GM12878 (cell line): Measurements from ENCODE around the gene FARS2. TPM values are rescaled to one million over a fixed set of nuclear protein-coding genes. Genes with fewer than 3 reads are reported as not detected.
A peak's percentile ranks its signal among the peaks of the same experiment; 100 is the strongest.

Source experiments
- BHLHE40 ChIP-seq, 2 experiments: fragments of 450-650 bp in 1 of 2; IDR thresholded peaks; 2 replicates each; pipeline ENCODE4 v1.6.1; 2011 to 2017; ENCODE audit warnings: low read depth in 2 of 2, borderline replicate concordance in 1 of 2, improper control_type of control experiment in 1 of 2, low read length in 1 of 2, mild to moderate bottlenecking in 1 of 2
- CBFB ChIP-seq: IDR thresholded peaks from 2 replicates; pipeline ENCODE4 v1.6.1; 2016; ENCODE audit warnings: antibody characterized with exemption, low read depth
- CHD4 ChIP-seq: fragments of 200-600 bp; sonication (generic); IDR thresholded peaks from 2 replicates; pipeline ENCODE4 v1.6.1; 2016; ENCODE audit warnings: mild to moderate bottlenecking
- E2F4 ChIP-seq: IDR thresholded peaks from 2 replicates; pipeline ENCODE4 v1.6.1; 2012; ENCODE audit warnings: low read depth, low read length, improper control_type of control experiment
- EED ChIP-seq: sonication (generic); IDR thresholded peaks from 2 replicates; pipeline ENCODE4 v1.6.1; 2016; ENCODE audit warnings: antibody characterized with exemption, low read depth
- EGR1 ChIP-seq, 2 experiments: IDR thresholded peaks; 1 replicate in 1 of 2; 2 replicates in 1 of 2; pipeline ENCODE4 v1.6.1; 2011 to 2012; ENCODE audit warnings: low read depth in 2 of 2, low read length in 2 of 2, borderline replicate concordance in 1 of 2, mild to moderate bottlenecking in 1 of 2, moderate library complexity in 1 of 2
- FOXM1 ChIP-seq: IDR thresholded peaks from 2 replicates; pipeline ENCODE4 v1.6.1; 2012; ENCODE audit warnings: low read depth, mild to moderate bottlenecking, inconsistent platforms, low read length, moderate library complexity
- GABPA ChIP-seq: IDR thresholded peaks from 2 replicates; pipeline ENCODE4 v1.6.1; 2014; ENCODE audit warnings: antibody characterized with exemption, low read depth, mild to moderate bottlenecking, inconsistent platforms
- HSF1 ChIP-seq: fragments of 150-350 bp; IDR thresholded peaks from 2 replicates; pipeline ENCODE4 v1.6.1; 2014; ENCODE audit warnings: mild to moderate bottlenecking, low read depth, low read length
- JUNB ChIP-seq: IDR thresholded peaks from 2 replicates; pipeline ENCODE4 v1.6.1; 2016; ENCODE audit warnings: antibody characterized with exemption, mild to moderate bottlenecking
- MEF2A ChIP-seq: IDR thresholded peaks from 2 replicates; pipeline ENCODE4 v1.6.1; 2011; ENCODE audit warnings: low read depth, mild to moderate bottlenecking, low read length, moderate library complexity; ENCODE audit not compliant: insufficient read depth
- MLLT1 ChIP-seq: fragments of 450-650 bp; IDR thresholded peaks from 2 replicates; pipeline ENCODE4 v1.6.1; 2016; ENCODE audit warnings: mild to moderate bottlenecking
- MTA2 ChIP-seq: fragments of 450-650 bp; IDR thresholded peaks from 2 replicates; pipeline ENCODE4 v1.6.1; 2016; ENCODE audit warnings: low read depth, mild to moderate bottlenecking, moderate library complexity
- MXI1 ChIP-seq: fragments of 150-350 bp; IDR thresholded peaks from 2 replicates; pipeline ENCODE4 v1.6.1; 2011; ENCODE audit warnings: low read depth, mild to moderate bottlenecking, inconsistent platforms, low read length, improper control_type of control experiment
- PML ChIP-seq: IDR thresholded peaks from 2 replicates; pipeline ENCODE4 v1.6.1; 2012; ENCODE audit warnings: low read length, inconsistent platforms
- POLR2AphosphoS5 ChIP-seq: IDR thresholded peaks from 2 replicates; pipeline ENCODE4 v1.6.1; 2011; ENCODE audit warnings: mild to moderate bottlenecking, low read length, inconsistent platforms
- RAD21 ChIP-seq: IDR thresholded peaks from 2 replicates; pipeline ENCODE4 v1.6.1; 2011; ENCODE audit warnings: mild to moderate bottlenecking, low read depth, low read length, moderate library complexity; ENCODE audit not compliant: insufficient read depth
- SMAD5 ChIP-seq: IDR thresholded peaks from 2 replicates; pipeline ENCODE4 v1.6.1; 2016; ENCODE audit warnings: antibody characterized with exemption, low read depth
- STAT3 ChIP-seq: IDR thresholded peaks from 2 replicates; pipeline ENCODE4 v1.6.1; 2011; ENCODE audit warnings: low read depth, low read length, improper control_type of control experiment
- SUPT20H ChIP-seq: IDR thresholded peaks from 2 replicates; pipeline ENCODE4 v1.6.1; 2011; ENCODE audit warnings: low read depth, mild to moderate bottlenecking, low read length, moderate library complexity, borderline replicate concordance; ENCODE audit not compliant: control insufficient read depth
- TCF3 ChIP-seq: IDR thresholded peaks from 2 replicates; pipeline ENCODE4 v1.6.1; 2012; ENCODE audit warnings: low read depth, mild to moderate bottlenecking, low read length, borderline replicate concordance; ENCODE audit not compliant: insufficient read depth
- ZBTB40 ChIP-seq: fragments of 450-650 bp; IDR thresholded peaks from 2 replicates; pipeline ENCODE4 v1.6.1; 2016; ENCODE audit warnings: mild to moderate bottlenecking, moderate library complexity, borderline replicate concordance
- ZNF217 ChIP-seq: fragments of 450-650 bp; IDR thresholded peaks from 2 replicates; pipeline ENCODE4 v1.6.1; 2017; ENCODE audit warnings: antibody characterized with exemption, mild to moderate bottlenecking
- ZNF24 ChIP-seq: fragments of 450-650 bp; IDR thresholded peaks from 2 replicates; pipeline ENCODE4 v1.6.1; 2017; ENCODE audit warnings: antibody characterized with exemption, mild to moderate bottlenecking
- ZSCAN29 ChIP-seq: fragments of 450-650 bp; IDR thresholded peaks from 2 replicates; pipeline ENCODE4 v1.6.1; 2017; ENCODE audit warnings: mild to moderate bottlenecking, moderate library complexity
- polyA plus RNA-seq, 11 experiments: library from polyadenylated mRNA; depleted of rRNA in 4 of 11; unstranded in 6 of 11; stranded (reverse) in 5 of 11; fragments of >200 nt; fragmentation: Nextera tagmentation in 4 of 11; fragmentation: Illumina TruSeq in 1 of 11; extraction: Ambion mirVana in 4 of 11; extraction: Trizol in 1 of 11; gene quantifications; 1 replicate in 1 of 11; 2 replicates in 10 of 11; pipeline versions ENCODE4 v1.2.1 to v1.2.3, GENCODE V29; 2011 to 2016; ENCODE audit warnings: inconsistent platforms in 2 of 11, missing spikeins in 2 of 11, low read depth in 1 of 11
- total RNA-seq, 4 experiments: library from RNA; depleted of rRNA in 3 of 4; stranded (reverse); fragments of >200 nt in 3 of 4; fragmentation: Illumina TruSeq in 1 of 4; extraction: Trizol in 1 of 4; gene quantifications; 2 replicates each; pipeline versions ENCODE4 v1.2.1 to v1.2.3, GENCODE V29; 2013 to 2021

FARS2 gene
- total and polyA plus RNA-seq, 10 of the 15 experiments (the other 5 are each of a cell fraction or from before 2014, with no cell fraction given): 16.8 to 46.7 (median 25.6) TPM

DNA sequence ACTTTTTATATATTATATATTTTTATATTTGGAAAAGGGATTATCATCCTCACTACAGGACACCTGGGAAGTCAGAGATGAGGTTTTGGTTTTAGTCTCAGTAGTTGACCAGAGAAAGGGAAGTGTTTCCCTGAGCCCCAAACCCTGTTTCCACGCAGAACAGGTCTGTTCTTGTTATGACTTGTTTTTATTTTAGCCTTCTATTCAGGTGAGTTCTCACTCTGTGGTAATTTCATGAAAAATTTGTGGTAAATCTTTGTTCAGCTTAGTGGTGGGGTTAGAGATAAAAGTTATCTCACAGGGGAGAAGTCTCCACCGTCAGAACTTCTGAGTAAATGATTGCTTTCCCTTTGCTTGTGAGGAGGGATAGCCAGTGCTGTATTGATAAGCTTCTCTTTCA, 224.9 kb downstream of the FARS2 start (continued):
- TF ChIP-seq TCF3 (no peak), CHD4 (no peak), ZNF24 (0 out of 2 replicates have a peak, but pooled peaks have one; percentile 49), HSF1 (no peak), FOXM1 (peak; percentile 74), ZNF217 (peak; percentile 45; the same call in 1 of the 2 replicates), E2F4 (no peak), ZBTB40 (no peak), MLLT1 (no peak), BHLHE40 (IDR thresholded peaks at IDR 0.05; ENCODE audit: borderline replicate concordance in 1 of 2, low read depth in 2 of 2, low read length in 1 of 2) (peak; percentile 19 to 37; a peak in 1 of 4 replicates), SUPT20H (no peak), MEF2A (peak; percentile 43; the same call in 1 of the 2 replicates), CBFB (no peak), SMAD5 (no peak), ZSCAN29 (no peak), JUNB (peak; percentile 88), GABPA (no peak), RAD21 (0 out of 2 replicates have a peak, but pooled peaks have one; percentile 10), POLR2AphosphoS5 (no peak), STAT3 (no peak), EED (peak; percentile 74), PML (no peak), EGR1 (IDR thresholded peaks at IDR 0.05; ENCODE audit: borderline replicate concordance in 1 of 2, low read depth in 2 of 2, low read length in 2 of 2) (no peak), MTA2 (peak; percentile 52), MXI1 (no peak)
